MCF 10A (cell line): ENCODE results near the gene ECPAS. TPM values are rescaled to one million over a fixed set of nuclear protein-coding genes. Genes with fewer than 3 reads are reported as not detected.

ENCODE experiments used
- BruUV-seq: library from RNA; stranded (reverse); fragments of 400-500 nt; replicated peaks from 2 replicates; lab custom pipeline; 2021; lab: Mats Ljungman, UMichigan
- CTCF ChIA-PET: fragments of 300-600 bp; sonication (Branson Sonifier 250); formaldehyde crosslinking; extraction: SDS; loops from one replicate; lab custom pipeline; 2021; ENCODE audit warnings: antibody characterized with exemption, inconsistent platforms; lab: Yijun Ruan, JAX
- POLR2A ChIA-PET: fragments of 300-600, 350-650 bp; sonication (Branson Sonifier 250); formaldehyde crosslinking; extraction: SDS; loops from one replicate; lab custom pipeline; 2020; ENCODE audit warnings: antibody characterized with exemption, inconsistent platforms; lab: Yijun Ruan, JAX
- DNase-seq: peaks from one replicate; pipeline ENCODE4 v3.0.0-alpha.2; 2018; ENCODE audit not compliant: unreplicated experiment
- H3K27ac Mint-ChIP-seq: one replicate; pipeline ENCODE4 v1.8.0; 2022; ENCODE audit warnings: mild to moderate bottlenecking, low read depth, mixed read lengths; ENCODE audit not compliant: unreplicated experiment
- H3K27me3 Mint-ChIP-seq: one replicate; pipeline ENCODE4 v1.8.0; 2022; ENCODE audit warnings: mixed read lengths; ENCODE audit not compliant: insufficient read depth, unreplicated experiment
- H3K36me3 Mint-ChIP-seq: one replicate; pipeline ENCODE4 v1.8.0; 2022; ENCODE audit warnings: mild to moderate bottlenecking, moderate library complexity, mixed read lengths; ENCODE audit not compliant: insufficient read depth, unreplicated experiment
- H3K4me1 Mint-ChIP-seq: one replicate; pipeline ENCODE4 v1.8.0; 2022; ENCODE audit warnings: mixed read lengths; ENCODE audit not compliant: insufficient read depth, unreplicated experiment
- H3K4me3 Mint-ChIP-seq: one replicate; pipeline ENCODE4 v1.8.0; 2022; ENCODE audit warnings: mild to moderate bottlenecking, moderate library complexity, mixed read lengths; ENCODE audit not compliant: unreplicated experiment
- H3K9me3 Mint-ChIP-seq: one replicate; pipeline ENCODE4 v1.8.0; 2022; ENCODE audit warnings: mixed read lengths; ENCODE audit not compliant: unreplicated experiment
- intact Hi-C: fragments of 100-400 bp; cut with micrococcal nuclease; formaldehyde crosslinking; loops from 2 replicates; pipeline ENCODE4 v1.14.1; 2022
- total RNA-seq: library from RNA; stranded (reverse); gene quantifications from 2 replicates; pipeline ENCODE4 v1.2.3, GENCODE V29; 2022
- TF ChIP-seq, protein P1 (sequence below): fragments of 200-600 bp; IDR thresholded peaks from one replicate; pipeline ENCODE4 v1.8.0; 2022; ENCODE audit warnings: antibody characterized with exemption, mild to moderate bottlenecking; ENCODE audit not compliant: unreplicated experiment

Gene ECPAS
- total RNA-seq, 1 experiment from 2014 or later = 152 TPM

- intact Hi-C loops = no loop called here
- CTCF ChIA-PET = no interaction called here
- BruUV-seq = no TSS peak
- TF ChIP-seq, protein P1, sequence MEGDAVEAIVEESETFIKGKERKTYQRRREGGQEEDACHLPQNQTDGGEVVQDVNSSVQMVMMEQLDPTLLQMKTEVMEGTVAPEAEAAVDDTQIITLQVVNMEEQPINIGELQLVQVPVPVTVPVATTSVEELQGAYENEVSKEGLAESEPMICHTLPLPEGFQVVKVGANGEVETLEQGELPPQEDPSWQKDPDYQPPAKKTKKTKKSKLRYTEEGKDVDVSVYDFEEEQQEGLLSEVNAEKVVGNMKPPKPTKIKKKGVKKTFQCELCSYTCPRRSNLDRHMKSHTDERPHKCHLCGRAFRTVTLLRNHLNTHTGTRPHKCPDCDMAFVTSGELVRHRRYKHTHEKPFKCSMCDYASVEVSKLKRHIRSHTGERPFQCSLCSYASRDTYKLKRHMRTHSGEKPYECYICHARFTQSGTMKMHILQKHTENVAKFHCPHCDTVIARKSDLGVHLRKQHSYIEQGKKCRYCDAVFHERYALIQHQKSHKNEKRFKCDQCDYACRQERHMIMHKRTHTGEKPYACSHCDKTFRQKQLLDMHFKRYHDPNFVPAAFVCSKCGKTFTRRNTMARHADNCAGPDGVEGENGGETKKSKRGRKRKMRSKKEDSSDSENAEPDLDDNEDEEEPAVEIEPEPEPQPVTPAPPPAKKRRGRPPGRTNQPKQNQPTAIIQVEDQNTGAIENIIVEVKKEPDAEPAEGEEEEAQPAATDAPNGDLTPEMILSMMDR = no peak
- Mint-ChIP-seq H3K36me3 (peaks cover 5% of the 10 kb centered on the region), H3K27ac (peak overlapping the region; percentile 57), H3K27me3 (no peaks in the 10 kb centered on the region), H3K4me3 (peak overlapping the region; percentile 84), H3K9me3 (no peaks in the 10 kb centered on the region), H3K4me1 (peaks cover 15% of the 10 kb centered on the region)
- POLR2A ChIA-PET = interaction anchor here (0.6 to 4.0 kb wide), 6 partner anchors 16 to 128 kb away, joined by 3 to 31 read pairs (median 4); partner anchors contain the start of genes PTGR1 and ZNF483
- no peak for DNase-seq
Measured at GRCh38 chr9:111484572-111484894, 350 bp upstream of the ECPAS start.

DNA sequence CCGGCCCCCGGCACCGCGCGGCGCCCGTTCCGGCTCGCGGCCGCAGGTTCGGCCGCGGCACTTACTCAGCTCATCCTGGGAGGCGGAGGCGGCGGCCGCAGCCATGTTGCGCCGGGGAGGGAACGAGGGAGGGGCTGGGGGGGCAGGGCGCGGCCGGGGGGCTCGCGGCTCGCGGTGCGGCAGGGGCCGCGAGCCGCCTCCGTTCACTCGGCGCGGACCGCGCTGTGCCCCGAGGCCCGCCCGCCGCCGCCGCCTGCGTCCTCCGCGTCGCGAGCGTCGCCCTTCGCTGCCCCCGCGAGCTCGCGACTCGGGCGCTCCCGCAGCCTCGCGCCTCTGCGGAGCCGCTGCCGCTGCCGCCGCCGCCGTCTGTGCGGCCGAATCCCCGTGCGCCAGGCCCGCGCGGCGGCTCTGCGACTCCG is 735 bp downstream of the ECPAS start:
- CTCF ChIA-PET = no interaction called here
- Mint-ChIP-seq H3K4me3 (peak overlapping the region; percentile 84), H3K9me3 (no peaks in the 10 kb centered on the region), H3K27ac (no peak overlapping the region), H3K27me3 (no peaks in the 10 kb centered on the region), H3K4me1 (peaks cover 15% of the 10 kb centered on the region), H3K36me3 (peaks cover 5% of the 10 kb centered on the region)
- intact Hi-C loops = no loop called here
- BruUV-seq = no TSS peak
- no peak for DNase-seq
- POLR2A ChIA-PET = interaction anchor here (0.7 to 4.0 kb wide), 11 partner anchors 11 to 147 kb away, joined by 3 to 31 read pairs (median 4); partner anchors contain the start of genes DNAJC25 and ZNF483
- TF ChIP-seq, protein P1 = no peak

DNA sequence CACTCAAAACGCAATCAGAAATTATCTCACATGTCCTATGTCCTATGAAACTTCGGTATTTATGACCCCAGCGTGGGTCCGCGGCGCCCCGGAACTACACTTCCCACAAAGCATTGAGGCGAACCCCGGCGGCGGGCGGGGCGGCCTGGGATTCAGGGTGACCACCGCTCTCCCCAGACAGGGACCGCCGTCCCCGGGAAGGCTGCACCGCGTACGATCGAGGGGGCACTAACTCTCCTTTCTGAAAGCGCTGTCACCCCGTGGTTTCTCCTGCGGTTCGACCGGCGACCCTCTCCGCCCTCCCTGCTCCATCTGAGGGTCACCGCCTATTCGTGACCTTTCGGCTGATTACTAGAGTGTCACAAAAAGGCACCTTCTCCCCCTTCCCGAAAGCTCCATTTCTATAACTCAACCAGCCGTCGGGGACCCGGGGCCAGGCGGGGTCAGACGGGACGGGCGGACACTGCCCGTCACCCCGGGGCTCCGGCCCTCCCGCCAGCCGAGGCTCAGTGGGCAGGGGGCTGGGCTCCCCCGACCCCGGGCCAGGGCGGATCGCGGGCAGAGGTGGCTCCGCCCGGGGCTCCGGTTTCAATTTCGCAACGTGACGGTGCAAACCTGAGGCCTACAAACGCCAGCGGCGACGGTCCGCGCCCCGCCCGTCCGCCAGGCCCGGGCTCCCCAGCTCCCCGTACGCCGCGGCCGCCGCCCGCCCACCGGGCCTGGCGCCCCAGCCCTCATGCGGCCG is 1.3 kb downstream of the ECPAS start:
- TF ChIP-seq, protein P1 = no peak
- intact Hi-C loops = no loop called here
- H3K4me1 Mint-ChIP-seq = peaks cover 15% of the 10 kb centered on the region
- peak overlapping the region; percentile 84 for H3K4me3 Mint-ChIP-seq
- peak; percentile 74 for DNase-seq
- H3K9me3 Mint-ChIP-seq = no peaks in the 10 kb centered on the region
- CTCF ChIA-PET = no interaction called here
- H3K36me3 Mint-ChIP-seq = peaks cover 5% of the 10 kb centered on the region
- H3K27ac Mint-ChIP-seq = peak overlapping the region; percentile 86
- POLR2A ChIA-PET = interaction anchor here (0.7 to 4.0 kb wide), 11 partner anchors 11 to 148 kb away, joined by 3 to 31 read pairs (median 4); partner anchors contain the start of genes DNAJC25 and ZNF483
- no TSS peak for BruUV-seq
- no peaks in the 10 kb centered on the region for H3K27me3 Mint-ChIP-seq

- Mint-ChIP-seq H3K4me1 (peaks cover 15% of the 10 kb centered on the region), H3K27me3 (no peaks in the 10 kb centered on the region), H3K9me3 (no peaks in the 10 kb centered on the region), H3K27ac (peak overlapping the region; percentile 86), H3K36me3 (peaks cover 1% of the 10 kb centered on the region), H3K4me3 (peak overlapping the region; percentile 84)
- BruUV-seq = TSS peak; percentile 37
- ChIA-PET CTCF (no interaction called here), POLR2A (interaction anchor here (0.7 to 4.0 kb wide), 8 partner anchors 11 to 149 kb away, joined by 3 to 31 read pairs (median 4); partner anchors contain the start of genes DNAJC25 and ZNF483)
- DNase-seq = peak; percentile 72
- intact Hi-C loops = no loop called here
- TF ChIP-seq, protein P1 = no peak
Measured at GRCh38 chr9:111481885-111482636, 2.1 kb downstream of the ECPAS start.
